Posterior vena cava (tissue), 2 donors: Measurements from ENCODE around the gene OSTF1. TPM values are rescaled to one million over a fixed set of nuclear protein-coding genes. Genes with fewer than 3 reads are reported as not detected.

ENCODE experiments used
- DNase-seq: peaks from one replicate; pipeline ENCODE4 v3.0.0-alpha.2; 2020; ENCODE audit warnings: low spot score
- intact Hi-C, 2 donors: fragments of 100-400 bp; cut with DNase I; formaldehyde crosslinking; loops; one replicate each; pipeline versions ENCODE4 v1.14.1 to v1.14.2; 2022 to 2023
- total RNA-seq, 2 donors: library from RNA; stranded (reverse); fragmentation: NEBNext Ultra II Directional; extraction: Animal tissue kit (Norgen Biotek cat#: 25700); gene quantifications; one replicate each; pipeline ENCODE4 v1.2.1, GENCODE V29; 2021
- donor health status: DM: yes; HTN: yes; CAD: no.
- donor health status: DM: yes; HTN: yes; CAD: no.

OSTF1 gene
- total RNA-seq, 2 donors from 2014 or later: 36.5 to 40.2 TPM

DNA sequence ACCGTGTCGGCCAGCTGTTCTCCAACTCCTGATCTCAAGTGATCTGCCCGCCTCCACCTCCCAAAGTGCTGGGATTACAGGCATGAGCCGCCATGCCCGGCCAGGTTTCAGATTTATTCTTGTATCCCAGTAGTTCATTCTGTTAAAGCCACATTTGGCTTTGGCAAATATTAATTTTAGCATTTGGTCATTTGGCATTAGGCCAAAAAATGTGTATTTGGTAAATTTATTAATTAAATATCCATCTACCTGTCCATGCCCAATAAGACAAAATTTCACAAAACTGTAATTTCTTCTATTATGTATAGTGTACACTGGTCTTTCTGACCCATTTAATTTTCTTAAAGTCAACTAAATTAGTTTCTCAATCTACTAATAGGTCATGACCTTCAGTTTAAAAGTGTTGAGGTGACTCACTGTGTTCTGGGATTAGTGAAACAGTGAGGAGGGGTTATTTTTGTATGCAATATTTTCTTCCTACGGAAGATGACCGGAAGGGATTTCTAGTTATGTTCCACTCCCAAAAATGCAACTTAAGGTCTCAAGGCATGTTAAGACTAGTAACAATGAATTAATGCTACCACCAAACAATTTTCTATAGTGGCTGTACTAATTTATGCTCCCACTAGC lies 21.0 kb downstream of the OSTF1 start:
- intact Hi-C loops: no loop called here
- DNase-seq: no peak

DNA sequence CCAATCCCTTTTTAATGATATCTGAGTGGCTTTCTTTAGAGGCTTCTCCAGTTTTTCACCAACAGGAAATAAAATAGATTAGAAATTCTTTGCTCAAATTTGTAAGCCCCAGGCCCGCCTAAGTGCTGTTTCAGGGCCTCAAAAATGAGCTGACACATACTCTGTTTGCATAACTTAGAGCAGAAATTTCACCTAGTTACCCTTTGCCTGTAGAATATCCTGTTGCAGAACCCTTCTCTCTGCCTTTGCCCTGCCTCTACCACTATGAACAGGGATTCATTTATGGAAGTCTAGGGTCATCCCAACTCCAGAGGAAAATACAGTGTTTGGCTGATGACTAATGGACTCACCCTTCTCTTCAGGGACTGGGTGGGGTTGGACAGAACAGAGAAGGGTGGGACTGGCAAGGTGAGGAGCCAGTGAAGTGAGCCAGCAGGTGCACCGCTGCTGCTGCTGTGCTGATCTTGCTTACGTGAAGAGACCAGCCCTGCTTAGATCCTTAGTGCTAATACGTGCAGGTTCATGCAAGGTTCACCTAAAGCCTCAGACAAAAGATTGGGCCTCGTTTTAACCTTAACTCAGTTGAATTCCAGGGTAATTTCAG lies 22.8 kb downstream of the OSTF1 start:
- intact Hi-C loops: no loop called here
- no peak for DNase-seq

DNA sequence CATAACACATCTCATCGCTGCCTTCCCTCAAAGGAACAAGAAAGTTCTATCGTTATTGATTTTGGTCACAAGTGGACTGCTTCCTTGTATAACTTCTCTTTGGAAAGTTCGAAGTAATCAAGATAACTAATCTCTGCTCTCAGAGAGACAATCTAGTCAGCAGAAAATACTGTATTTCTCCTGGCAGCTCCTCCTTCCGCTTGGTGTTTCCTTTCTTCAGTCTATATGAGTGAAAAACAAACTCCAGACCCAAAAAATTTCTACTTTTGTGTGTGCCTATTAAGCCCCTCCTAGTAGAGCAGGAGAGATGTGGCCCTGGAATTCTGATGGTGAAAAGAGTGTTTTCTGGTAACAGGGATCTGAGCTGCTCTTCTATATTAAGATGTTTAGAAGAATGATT lies 24.5 kb downstream of the OSTF1 start:
- intact Hi-C loops: no loop called here
- DNase-seq: no peak

DNA sequence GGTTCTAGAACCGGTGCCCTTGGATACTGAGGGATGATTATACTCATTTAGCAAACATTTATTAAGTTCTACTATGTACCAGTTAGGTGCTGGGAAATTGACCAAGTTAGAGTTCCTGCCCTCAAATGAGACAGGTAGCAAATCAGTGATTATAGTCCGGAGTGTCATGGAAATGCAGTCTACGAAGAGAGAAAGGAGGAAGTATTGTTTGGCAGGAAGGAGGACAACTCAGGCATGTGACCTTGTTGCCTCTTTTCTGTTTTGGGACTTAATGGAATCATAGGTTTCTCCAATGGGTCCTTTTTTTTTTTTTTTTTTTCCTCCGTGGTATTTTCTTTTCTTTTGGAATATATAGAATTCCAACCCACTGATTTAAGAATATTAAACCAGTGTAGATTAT lies 28.0 kb downstream of the OSTF1 start:
- DNase-seq: no peak
- intact Hi-C loops: no loop called here

DNA sequence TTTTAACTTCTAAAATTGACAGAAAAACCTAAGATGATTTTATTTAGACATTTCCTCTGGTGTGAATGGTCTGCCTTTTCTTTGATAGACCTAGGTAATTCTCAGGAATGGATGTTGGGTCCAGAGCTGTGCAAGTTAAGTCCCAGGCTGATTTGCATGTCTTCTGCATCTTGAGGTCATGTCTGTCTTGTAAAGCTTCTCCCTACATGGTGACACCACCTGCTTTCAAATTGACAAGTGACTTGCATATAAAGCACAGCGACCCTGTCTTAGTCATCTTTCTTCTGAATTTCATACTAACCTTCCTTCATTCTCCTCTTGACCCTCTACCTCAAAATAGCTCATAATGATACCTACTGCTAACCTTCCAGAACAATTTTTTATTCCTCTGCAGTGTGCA lies 29.2 kb downstream of the OSTF1 start:
- intact Hi-C loops: no loop called here
- no peak for DNase-seq

DNA sequence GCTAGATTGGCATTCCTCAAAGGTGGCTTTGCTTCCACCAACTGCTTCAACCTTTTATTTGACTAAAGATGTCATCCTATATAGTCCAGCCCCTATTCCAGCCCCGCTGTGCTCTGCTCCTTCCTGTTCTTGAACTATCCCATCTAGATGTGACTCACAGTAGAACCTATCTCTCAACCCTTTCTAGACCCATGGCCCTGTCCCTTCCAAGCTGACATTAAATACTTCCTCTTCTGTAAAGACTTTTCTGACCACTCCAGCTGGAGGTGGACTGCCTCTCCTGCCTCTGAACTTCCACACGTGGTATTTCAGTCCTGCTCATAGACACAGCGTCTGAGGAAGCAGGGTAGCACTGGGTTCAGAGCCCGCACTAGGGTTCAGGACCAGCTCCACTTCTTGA lies 32.4 kb downstream of the OSTF1 start:
- no peak for DNase-seq
- intact Hi-C loops: no loop called here

DNA sequence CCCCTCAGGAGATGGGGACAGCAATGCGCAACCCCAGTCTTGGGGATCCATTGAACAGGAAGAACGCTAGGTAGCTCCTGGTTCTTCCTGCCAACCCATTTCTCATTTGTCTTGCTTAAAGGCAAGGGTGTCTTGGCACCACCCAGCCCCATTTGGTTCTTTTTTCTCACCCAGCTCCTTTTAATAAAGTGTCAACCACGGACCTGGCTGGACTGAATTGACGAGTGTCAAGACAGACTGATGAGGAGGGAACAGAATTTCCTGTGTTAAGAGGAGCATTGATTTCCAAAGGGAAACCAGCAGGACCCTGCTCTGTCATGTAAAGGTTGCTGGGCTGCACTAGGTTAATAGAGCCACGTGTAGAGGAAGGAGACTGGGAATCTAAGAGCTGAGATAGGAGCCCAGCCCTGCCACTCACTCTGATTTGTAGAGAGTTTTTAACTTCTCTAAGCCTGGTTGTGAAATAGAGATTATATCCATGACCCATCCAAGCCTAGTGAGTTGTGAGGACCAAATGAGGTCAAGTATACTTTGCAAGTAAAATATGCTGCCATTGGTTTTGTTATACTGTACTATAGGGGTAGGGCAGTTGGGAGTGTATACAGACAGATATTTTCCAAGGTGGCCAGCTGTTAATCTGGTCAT lies 33.7 kb downstream of the OSTF1 start:
- intact Hi-C loops: no loop called here
- no peak for DNase-seq

DNA sequence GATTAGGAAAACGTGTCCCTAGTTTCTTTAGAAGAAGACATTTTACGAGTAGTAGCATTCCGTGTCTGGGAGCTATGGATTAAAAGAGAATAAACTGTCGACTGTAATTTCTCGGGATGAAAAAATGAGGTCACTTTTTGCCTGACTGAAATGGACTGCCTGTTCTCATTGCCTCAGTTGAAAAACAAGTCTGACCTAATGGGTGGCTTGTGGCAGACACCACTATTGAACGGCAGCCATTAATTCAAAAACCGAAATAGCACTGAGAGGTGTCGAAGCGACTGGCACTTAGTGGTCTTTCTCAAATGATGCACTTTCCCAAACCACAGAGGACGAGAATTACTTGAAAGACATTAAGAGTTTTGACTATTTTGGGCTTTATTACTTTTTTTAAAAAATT lies 35.4 kb downstream of the OSTF1 start:
- intact Hi-C loops: no loop called here
- DNase-seq: no peak

DNA sequence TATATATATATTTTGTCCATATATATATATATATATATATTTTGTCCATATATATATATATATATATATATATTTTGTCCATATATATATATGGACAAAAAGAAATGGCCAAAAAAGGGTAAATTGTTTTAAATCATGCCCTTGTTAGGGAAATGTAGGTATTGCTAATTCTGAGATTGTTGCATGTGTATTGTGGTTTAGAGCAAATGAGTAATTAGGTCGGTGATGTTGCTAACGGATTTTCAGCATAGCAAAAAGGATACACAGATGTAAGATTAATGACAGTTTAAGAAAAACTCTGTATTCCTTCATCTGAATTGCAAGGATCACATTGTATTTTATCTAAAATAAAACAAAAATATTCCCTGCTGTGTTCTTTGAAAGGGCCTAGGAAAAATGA lies 40.2 kb downstream of the OSTF1 start:
- no peak for DNase-seq
- intact Hi-C loops: loop anchor here in 1 of 2 donors (5.0 kb wide), 1 partner anchor 1384 kb away; no protein-coding TSS in a partner anchor

DNA sequence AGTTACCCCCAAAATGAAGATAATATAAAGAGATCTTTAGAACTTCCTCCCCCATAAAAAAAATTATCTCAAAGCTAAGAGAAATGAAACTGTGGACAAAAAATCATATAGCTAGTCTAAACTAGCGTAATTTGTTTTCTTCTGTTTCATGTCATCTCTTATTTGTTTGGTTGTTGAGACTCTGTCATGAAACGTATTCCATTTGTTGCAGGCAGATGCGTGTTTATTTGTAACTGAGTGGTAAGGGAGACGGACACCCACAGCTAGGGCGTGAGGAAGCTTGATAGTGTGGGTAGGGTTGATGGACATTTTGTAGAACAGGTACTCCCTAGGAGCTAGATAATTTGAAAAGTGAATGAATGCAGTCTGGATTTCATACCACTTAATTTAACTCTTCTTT lies 41.9 kb downstream of the OSTF1 start:
- intact Hi-C loops: no loop called here
- no peak for DNase-seq

DNA sequence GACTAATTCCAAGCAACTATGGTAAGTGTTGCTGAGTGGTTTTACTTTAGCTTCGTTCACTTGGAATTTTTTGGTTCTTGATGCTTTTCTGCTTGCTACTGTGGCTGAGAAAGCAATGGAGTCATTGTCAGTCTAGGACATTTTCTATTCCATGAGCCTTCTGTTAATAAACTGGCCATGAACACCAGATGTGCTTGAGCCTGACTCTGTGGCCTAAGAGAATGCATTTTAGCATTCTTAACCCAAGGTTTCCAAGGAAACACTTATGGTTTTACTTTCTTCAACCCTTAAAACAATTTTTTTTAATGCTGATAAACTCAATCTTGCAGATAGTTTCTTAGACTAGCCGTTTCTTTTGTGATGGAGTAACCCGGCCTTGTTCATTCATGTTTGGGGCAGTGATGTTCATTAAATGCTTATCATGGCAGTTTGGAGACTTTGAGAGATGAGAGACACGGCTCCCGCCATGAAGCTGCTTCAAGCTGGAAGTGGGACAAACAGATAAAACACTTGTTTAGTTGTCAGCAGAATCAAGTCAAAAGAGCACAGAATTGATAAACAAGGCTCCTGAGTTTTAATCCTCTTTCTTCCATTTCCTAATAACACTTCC lies 42.4 kb downstream of the OSTF1 start:
- intact Hi-C loops: no loop called here
- no peak for DNase-seq

DNA sequence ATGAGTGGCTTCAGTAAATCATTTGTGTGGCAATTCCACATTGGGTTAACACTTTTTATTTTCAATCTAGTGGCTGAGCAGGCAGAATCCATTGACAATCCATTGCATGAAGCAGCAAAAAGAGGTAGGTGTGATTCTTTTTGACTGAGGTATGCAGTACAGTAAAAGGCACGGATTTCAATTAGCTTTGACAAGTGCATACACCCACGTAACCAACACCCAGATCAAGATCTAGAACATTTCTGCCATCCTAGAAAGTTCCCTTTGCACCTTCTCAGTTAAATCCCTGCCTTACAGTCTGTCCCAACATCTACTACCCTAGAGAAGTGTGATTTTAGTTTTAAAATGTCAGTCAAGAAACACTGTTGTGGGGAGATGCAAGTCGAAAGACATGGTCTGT lies 43.4 kb downstream of the OSTF1 start:
- DNase-seq: no peak
- intact Hi-C loops: no loop called here

DNA sequence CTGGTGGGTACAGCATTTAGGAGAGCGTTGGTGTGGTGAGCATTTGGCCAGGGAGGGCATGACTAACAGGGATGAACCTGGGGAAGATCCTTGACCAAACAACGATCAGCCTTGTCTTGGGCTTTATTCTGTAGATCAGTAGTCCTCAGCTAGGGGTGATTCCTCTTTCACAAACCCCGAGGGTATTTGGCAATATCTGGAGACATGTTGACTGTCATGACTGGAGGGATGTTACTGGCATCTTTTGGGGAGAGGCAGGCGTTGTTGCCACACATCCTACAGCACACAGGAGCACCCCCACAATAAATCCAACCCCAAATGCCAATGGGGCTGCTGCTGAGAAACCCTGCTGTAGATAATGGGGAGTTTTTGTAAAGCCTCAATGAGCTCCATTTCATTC lies 43.9 kb downstream of the OSTF1 start:
- no peak for DNase-seq
- intact Hi-C loops: no loop called here

DNA sequence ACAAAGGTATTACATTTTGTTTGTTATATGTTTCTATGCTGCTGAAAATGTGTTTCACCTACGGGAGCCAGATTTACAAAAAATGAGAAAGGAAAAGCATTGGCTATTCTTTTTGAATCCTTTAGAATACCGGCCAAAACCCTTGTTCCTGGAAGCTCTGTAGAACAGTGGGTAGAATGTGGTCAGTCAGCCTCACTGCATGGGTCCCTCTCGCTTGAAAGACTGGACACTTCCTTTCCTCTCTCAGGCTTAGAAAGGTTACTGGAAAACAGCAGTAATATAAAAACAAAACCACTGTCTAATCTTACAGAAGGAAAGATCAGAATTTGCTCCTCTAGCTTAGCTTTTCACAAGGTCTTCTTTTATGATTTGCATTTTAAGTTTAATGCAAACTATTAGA lies 45.1 kb downstream of the OSTF1 start:
- no peak for DNase-seq
- intact Hi-C loops: no loop called here

DNA sequence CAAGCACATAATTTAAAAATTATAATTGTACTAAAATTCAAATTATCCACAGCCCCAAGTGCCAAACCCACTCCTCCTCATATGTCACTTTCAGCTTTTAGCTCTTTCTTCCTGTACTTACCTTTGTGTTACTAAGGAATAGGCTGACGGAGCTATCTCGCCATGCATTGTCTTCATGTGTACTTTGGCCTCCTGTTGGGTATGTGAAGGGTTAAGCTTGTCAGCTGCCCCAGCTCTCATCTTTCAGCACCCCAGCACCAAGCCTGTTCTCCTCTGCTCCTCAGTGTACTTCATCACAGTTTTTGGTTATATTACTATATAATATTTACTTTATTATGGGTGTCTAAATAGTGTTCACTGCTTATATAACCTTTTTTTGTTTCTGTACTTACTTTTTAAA lies 46.2 kb downstream of the OSTF1 start:
- intact Hi-C loops: no loop called here

DNA sequence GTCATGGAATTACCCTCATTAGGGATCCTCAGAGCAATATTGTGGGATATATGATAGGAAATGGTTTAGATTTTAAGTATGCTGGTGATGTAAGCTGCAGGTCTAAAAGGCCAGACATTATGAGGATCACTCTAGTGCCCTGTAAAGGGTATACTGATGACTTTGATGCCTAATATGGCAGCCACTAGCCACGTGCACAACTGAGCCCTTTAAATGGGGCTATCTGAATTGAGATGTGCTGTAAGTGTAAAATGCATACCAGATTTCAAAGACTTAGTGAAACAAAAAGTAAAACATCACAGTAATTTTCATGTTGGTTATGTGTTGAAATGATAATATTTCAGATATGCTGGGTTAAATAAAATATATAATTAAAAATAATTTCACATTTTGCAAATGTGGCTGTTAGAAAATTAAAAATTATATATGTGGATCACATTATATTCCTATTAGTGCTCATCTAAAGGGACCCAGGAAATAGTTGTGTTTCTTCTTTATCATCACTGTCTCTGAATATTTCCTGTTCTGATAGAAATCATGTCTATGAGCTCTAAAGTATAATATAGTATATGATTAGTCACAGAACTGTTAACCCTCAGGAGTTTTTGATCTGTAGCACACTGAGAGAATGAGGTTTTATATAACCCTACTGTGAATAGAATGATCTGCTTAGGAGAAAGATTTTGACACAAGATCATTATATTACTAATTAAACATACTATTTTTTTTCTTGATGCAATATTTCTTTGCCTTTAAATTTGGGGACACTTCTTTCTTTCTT lies 50.1 kb downstream of the OSTF1 start:
- DNase-seq: no peak
- intact Hi-C loops: no loop called here

More for the DNA sequence above, 46.2 kb downstream of the OSTF1 start:
- DNase-seq: no peak

DNA sequence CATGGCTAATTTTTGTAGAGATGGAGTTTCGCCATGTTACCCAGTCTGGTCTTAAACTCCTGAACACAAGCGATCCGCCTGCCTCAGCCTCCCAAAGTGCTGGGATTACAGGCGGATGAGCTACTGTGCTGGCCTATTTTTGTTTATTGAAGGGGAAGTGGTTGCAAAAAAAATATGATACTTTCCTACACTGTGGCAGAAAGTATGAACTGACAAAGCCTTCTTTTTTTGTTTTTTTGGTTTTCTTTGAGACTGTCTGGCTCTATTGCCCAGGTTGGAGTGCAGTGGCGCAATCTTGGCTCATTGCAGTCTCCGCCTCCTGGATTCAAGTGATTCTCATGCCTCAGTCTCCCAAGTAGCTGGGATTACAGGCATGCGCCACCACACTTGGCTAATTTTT lies 50.9 kb downstream of the OSTF1 start:
- intact Hi-C loops: no loop called here
- no peak for DNase-seq

DNA sequence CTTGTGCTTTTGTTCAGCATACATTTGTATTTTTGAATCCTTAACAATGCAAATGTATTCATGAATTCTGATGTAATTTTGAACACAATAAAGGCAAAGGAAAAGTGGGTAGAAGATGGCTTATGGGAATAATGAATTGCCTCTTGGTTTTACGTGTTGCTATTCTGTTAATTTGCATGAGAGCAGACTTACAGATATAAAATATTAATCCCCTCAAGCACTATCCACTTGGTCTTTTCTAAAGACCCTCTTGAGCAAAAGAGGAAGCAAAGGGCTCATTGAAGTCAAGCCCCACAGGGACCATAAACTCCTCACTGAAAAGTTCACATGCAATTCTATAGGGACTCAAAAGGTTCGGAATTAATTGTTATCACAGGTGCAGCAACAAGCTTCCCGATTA lies 51.9 kb downstream of the OSTF1 start:
- intact Hi-C loops: no loop called here

DNA sequence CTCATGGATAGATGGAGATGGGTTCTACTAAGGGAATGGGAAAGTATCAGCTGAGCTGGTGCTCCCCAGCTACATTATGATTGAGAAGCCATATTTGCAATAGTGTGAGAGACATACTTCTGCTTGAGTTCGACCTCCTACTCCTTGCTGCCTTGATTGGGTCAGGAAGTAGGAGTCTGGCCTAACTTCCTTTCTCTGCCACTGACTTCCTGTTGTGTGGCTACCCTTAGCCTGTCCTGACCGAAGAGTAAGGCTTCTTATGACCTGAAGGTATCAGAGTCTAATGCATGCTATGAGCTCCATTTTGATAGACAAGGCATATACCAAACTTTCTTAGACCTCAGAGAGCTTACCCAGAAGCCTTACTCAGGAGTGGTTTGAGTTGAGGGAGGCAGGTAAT lies 53.9 kb downstream of the OSTF1 start:
- intact Hi-C loops: no loop called here

More for the DNA sequence above, 51.9 kb downstream of the OSTF1 start:
- DNase-seq: no peak

DNA sequence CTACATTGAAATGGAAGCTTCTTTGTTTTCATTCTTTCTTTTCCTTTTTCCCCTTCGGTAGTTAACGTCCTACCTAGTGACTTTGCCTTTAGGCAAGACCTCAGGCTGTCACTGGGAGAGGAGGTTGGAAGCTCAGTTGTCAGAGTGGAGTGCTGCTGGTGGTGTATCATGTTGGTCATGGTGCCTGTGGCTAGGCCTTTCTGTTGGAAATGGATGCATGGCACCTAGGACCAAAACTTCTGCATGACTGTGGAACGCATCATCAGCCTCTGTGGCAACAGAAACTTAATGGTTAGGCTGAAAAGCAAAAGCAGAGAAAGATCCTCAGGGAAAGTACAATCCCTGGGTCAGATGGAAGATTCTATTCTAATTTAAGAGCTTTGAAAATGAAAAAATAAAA lies 57.9 kb downstream of the OSTF1 start:
- no peak for DNase-seq
- intact Hi-C loops: no loop called here

More for the DNA sequence above, 53.9 kb downstream of the OSTF1 start:
- DNase-seq: no peak
